Astrocyte of the spinal cord (primary cell): Measurements from ENCODE around the gene WDR37.

Source experiments
- DNase-seq: peaks from one replicate; pipeline ENCODE4 v3.0.0; 2011; ENCODE audit warnings: low read depth, low spot score
- H3K4me3 ChIP-seq: 2 replicates; pipeline ENCODE4 v1.5.1; 2011; ENCODE audit warnings: low read depth, mild to moderate bottlenecking, low read length, moderate library complexity
- CTCF ChIP-seq: IDR thresholded peaks from 2 replicates; pipeline ENCODE4 v1.5.1; 2012; ENCODE audit warnings: low read depth, mild to moderate bottlenecking, low read length, inconsistent platforms
- in situ Hi-C: cut with HindIII; loops from 2 replicates; pipeline ENCODE4 v1.10.0; 2017; ENCODE audit warnings: low sequenced_read_pairs

WDR37 gene

GRCh38 chr10:1040133-1040532 is 16.1 kb upstream of the WDR37 start:
- in situ Hi-C loops, result no loop called here
- no peak overlapping the region for H3K4me3 ChIP-seq
- no peak for TF ChIP-seq CTCF
- DNase-seq, result no peak

GRCh38 chr10:1041514-1041913 is 14.7 kb upstream of the WDR37 start:
- in situ Hi-C loops, result no loop called here
- no peak for TF ChIP-seq CTCF
- DNase-seq, result no peak
- H3K4me3 ChIP-seq, result no peak overlapping the region

DNA sequence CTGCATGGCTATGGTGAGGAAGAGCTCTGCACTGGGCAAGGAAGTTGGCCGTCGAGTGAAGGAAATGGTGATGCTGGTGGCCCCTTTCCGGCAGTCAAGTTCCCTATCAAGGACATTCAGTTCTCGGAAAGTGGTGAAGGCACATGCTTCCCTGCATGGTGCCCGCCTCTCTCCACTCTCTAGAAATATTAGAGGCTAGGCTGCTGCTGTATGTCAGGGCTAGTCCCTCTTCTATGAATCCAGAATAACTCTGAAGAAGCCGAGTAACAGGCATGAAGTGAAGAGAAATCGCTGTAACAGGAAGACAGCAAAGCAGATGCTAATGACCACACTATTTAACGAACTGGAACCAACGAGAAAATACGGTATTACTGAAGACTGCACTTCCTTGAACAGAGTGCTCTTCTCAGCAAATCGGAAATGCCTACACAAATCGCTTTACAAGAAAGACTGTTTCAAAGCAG is 12.6 kb upstream of the WDR37 start:
- in situ Hi-C loops, result no loop called here
- DNase-seq, result no peak

GRCh38 chr10:1044146-1044545 is 12.0 kb upstream of the WDR37 start:
- DNase-seq, result no peak
- H3K4me3 ChIP-seq, result no peak overlapping the region
- no peak for TF ChIP-seq CTCF
- in situ Hi-C loops, result no loop called here

More for the DNA sequence above, 12.6 kb upstream of the WDR37 start:
- H3K4me3 ChIP-seq, result no peak overlapping the region
- no peak for TF ChIP-seq CTCF

DNA sequence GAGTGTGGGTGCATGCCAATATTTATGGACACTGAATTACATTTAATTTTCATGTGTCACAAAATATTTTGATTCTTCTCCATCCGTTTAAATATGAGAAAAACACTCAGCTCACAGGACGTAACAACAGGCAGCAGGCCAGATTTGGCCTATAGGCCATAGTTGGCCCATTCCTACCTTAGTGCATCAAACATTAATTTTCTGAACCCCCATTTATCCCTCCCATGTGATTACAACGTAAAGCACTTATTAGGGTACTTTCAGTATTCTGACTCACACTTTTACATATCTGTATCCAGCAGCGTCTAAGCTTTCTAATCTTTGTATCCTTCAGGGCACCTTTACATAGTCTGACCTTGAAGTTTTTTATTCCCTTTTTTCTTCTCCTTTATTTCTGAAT is 11.2 kb upstream of the WDR37 start:
- DNase-seq, result no peak
- in situ Hi-C loops, result no loop called here
- TF ChIP-seq CTCF, result no peak
- no peak overlapping the region for H3K4me3 ChIP-seq

DNA sequence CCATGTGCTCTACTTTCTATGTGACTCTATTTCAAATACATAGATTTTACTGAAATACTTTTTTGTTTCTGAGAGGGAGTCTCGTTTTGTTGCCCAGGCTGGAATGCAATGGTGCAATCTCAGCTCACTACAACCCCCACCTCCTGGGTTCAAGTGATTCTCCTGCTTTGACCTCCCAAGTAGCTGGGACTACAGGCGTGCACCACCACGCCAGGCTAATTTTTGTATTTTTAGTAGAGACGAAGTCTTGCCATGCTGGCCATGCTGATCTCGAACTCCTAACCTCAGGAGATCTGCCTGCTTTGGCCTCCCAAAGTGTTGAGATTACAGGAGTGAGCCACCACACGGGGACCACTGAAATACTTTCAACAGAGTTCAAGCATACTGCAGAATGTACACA is 10.8 kb upstream of the WDR37 start:
- H3K4me3 ChIP-seq, result no peak overlapping the region
- in situ Hi-C loops, result no loop called here
- no peak for TF ChIP-seq CTCF
- DNase-seq, result no peak

DNA sequence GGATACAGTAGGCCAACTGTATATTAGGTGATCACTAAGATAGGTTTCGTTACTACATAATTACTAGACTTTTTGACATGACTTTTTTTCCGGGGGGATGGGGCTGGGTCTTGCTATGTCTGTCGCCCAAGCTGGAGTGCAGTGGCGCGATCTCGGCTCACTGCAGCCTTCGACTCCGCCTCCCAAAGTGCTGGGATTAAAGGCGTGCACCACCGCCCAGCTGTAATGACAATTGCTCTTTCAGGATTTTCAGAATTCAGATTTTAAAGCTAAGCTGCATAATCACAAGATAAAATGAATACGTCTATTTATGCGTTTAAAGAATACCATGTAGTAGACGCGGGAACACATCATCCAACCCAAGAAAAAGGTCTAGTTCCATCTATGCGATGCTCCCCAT is 8.2 kb upstream of the WDR37 start:
- no peak for TF ChIP-seq CTCF
- no peak for DNase-seq
- peak overlapping the region; percentile 80 for H3K4me3 ChIP-seq
- in situ Hi-C loops, result no loop called here
